H9 (cell line): Measurements from ENCODE around the gene SLC6A19. TPM values are rescaled to one million over a fixed set of nuclear protein-coding genes. Genes with fewer than 3 reads are reported as not detected.

ENCODE experiments used
- DNase-seq: peaks from one replicate; pipeline ENCODE4 v3.0.0-alpha.2; 2017
- H2AFZ ChIP-seq: one replicate; pipeline ENCODE4 v1.6.1; 2013; ENCODE audit warnings: mild to moderate bottlenecking, low read length, control low read depth, moderate library complexity
- H2AK5ac ChIP-seq: 2 replicates; pipeline ENCODE4 v1.6.1; 2013; ENCODE audit warnings: low read length, control low read depth, mixed read lengths; ENCODE audit not compliant: insufficient read length
- H2BK120ac ChIP-seq: one replicate; pipeline ENCODE4 v1.6.1; 2013; ENCODE audit warnings: low read depth, mild to moderate bottlenecking, low read length, control low read depth, inconsistent platforms; ENCODE audit not compliant: poor library complexity, severe bottlenecking
- H2BK12ac ChIP-seq: 2 replicates; pipeline ENCODE4 v1.6.1; 2013; ENCODE audit warnings: low read length, control low read depth, mixed read lengths, low read depth; ENCODE audit not compliant: insufficient read length
- H2BK15ac ChIP-seq: 2 replicates; pipeline ENCODE4 v1.6.1; 2013; ENCODE audit warnings: low read depth, low read length, control low read depth
- H2BK20ac ChIP-seq: one replicate; pipeline ENCODE4 v1.6.1; 2013; ENCODE audit warnings: low read depth, mild to moderate bottlenecking, low read length, control low read depth, inconsistent platforms; ENCODE audit not compliant: poor library complexity, severe bottlenecking
- H2BK5ac ChIP-seq: 2 replicates; pipeline ENCODE4 v1.6.1; 2013; ENCODE audit warnings: low read length, control low read depth, mixed read lengths; ENCODE audit not compliant: insufficient read length
- H3K14ac ChIP-seq: 2 replicates; pipeline ENCODE4 v1.6.1; 2013; ENCODE audit warnings: low read length, control low read depth; ENCODE audit not compliant: insufficient read depth
- H3K18ac ChIP-seq: 2 replicates; pipeline ENCODE4 v1.6.1; 2013; ENCODE audit warnings: low read depth, mild to moderate bottlenecking, mixed read lengths, low read length, control low read depth; ENCODE audit not compliant: insufficient read length
- H3K23ac ChIP-seq: 2 replicates; pipeline ENCODE4 v1.6.1; 2013; ENCODE audit warnings: low read length, control low read depth, mixed read lengths, low read depth; ENCODE audit not compliant: insufficient read length
- H3K23me2 ChIP-seq: 2 replicates; pipeline ENCODE4 v1.6.1; 2013; ENCODE audit warnings: low read depth, mild to moderate bottlenecking, mixed read lengths, low read length, control low read depth; ENCODE audit not compliant: insufficient read length, poor library complexity, severe bottlenecking
- H3K27ac ChIP-seq: 2 replicates; pipeline ENCODE4 v1.5.1; 2013; ENCODE audit warnings: low read length, control low read depth, mixed read lengths, low read depth; ENCODE audit not compliant: insufficient read length
- H3K27me3 ChIP-seq: 2 replicates; pipeline ENCODE4 v1.6.1; 2013; ENCODE audit warnings: low read length, control low read depth, inconsistent platforms; ENCODE audit not compliant: insufficient read depth
- H3K4ac ChIP-seq: 2 replicates; pipeline ENCODE4 v1.6.1; 2013; ENCODE audit warnings: low read depth, mild to moderate bottlenecking, control low read depth, inconsistent platforms, low read length, moderate library complexity
- H3K4me1 ChIP-seq: 2 replicates; pipeline ENCODE4 v1.6.1; 2013; ENCODE audit warnings: low read length, control low read depth, inconsistent platforms; ENCODE audit not compliant: insufficient read depth
- H3K4me2 ChIP-seq: 2 replicates; pipeline ENCODE4 v1.6.1; 2013; ENCODE audit warnings: low read length, control low read depth, mixed read lengths; ENCODE audit not compliant: insufficient read length, insufficient read depth
- H3K56ac ChIP-seq: 2 replicates; pipeline ENCODE4 v1.6.1; 2013; ENCODE audit warnings: low read depth, mild to moderate bottlenecking, mixed read lengths, low read length, control low read depth; ENCODE audit not compliant: insufficient read length
- H3K79me1 ChIP-seq: 2 replicates; pipeline ENCODE4 v1.6.1; 2013; ENCODE audit warnings: low read depth, mild to moderate bottlenecking, moderate library complexity, low read length, control low read depth, inconsistent platforms; ENCODE audit not compliant: insufficient read depth, poor library complexity, severe bottlenecking
- H3K79me2 ChIP-seq: 2 replicates; pipeline ENCODE4 v1.6.1; 2013; ENCODE audit warnings: low read length, control low read depth, inconsistent platforms; ENCODE audit not compliant: insufficient read depth
- H3K9ac ChIP-seq: 2 replicates; pipeline ENCODE4 v1.6.1; 2013; ENCODE audit warnings: low read length, control low read depth, mixed read lengths; ENCODE audit not compliant: insufficient read length; ENCODE audit errors: extremely low read depth
- H3K9me3 ChIP-seq: one replicate; pipeline ENCODE4 v1.6.1; 2013; ENCODE audit warnings: low read depth, low read length, inconsistent platforms; ENCODE audit not compliant: control insufficient read depth
- H3T11ph ChIP-seq: one replicate; pipeline ENCODE4 v1.6.1; 2013; ENCODE audit warnings: mild to moderate bottlenecking, low read length, control low read depth, inconsistent platforms
- H4K20me1 ChIP-seq: one replicate; pipeline ENCODE4 v1.6.1; 2013; ENCODE audit not compliant: control insufficient read depth, insufficient read length, insufficient read depth
- H4K5ac ChIP-seq: 2 replicates; pipeline ENCODE4 v1.6.1; 2013; ENCODE audit warnings: low read depth, mild to moderate bottlenecking, mixed read lengths, low read length, control low read depth; ENCODE audit not compliant: insufficient read length
- H4K8ac ChIP-seq: replicated peaks from 2 replicates; pipeline ENCODE4 v1.6.1; 2013; ENCODE audit warnings: low read length, control low read depth, mixed read lengths, low read depth; ENCODE audit not compliant: insufficient read length
- H4K91ac ChIP-seq: 2 replicates; pipeline ENCODE4 v1.6.1; 2013; ENCODE audit warnings: low read depth, mild to moderate bottlenecking, moderate library complexity, mixed read lengths, low read length, control low read depth; ENCODE audit not compliant: insufficient read length
- H3K27ac Mint-ChIP-seq, 3 experiments: 2 replicates in 2 of 3; 3 replicates in 1 of 3; pipeline ENCODE4 v1.8.0; 2020 to 2021; ENCODE audit warnings: mixed read lengths in 3 of 3, mild to moderate bottlenecking in 1 of 3, moderate library complexity in 1 of 3
- H3K27me3 Mint-ChIP-seq: 2 replicates; pipeline ENCODE4 v1.8.0; 2021; ENCODE audit warnings: low read depth, mild to moderate bottlenecking, moderate library complexity, mixed read lengths
- H3K36me3 Mint-ChIP-seq, 3 experiments: 2 replicates in 2 of 3; 3 replicates in 1 of 3; pipeline ENCODE4 v1.8.0; 2020 to 2021; ENCODE audit warnings: low read depth in 3 of 3, mixed read lengths in 3 of 3; ENCODE audit not compliant: insufficient read depth in 1 of 3
- H3K4me1 Mint-ChIP-seq, 2 experiments: 2 replicates each; pipeline ENCODE4 v1.8.0; 2020; ENCODE audit warnings: mixed read lengths in 2 of 2
- H3K4me3 Mint-ChIP-seq, 2 experiments: 2 replicates in 1 of 2; 3 replicates in 1 of 2; pipeline ENCODE4 v1.8.0; 2020 to 2021; ENCODE audit warnings: mild to moderate bottlenecking in 2 of 2, mixed read lengths in 2 of 2, moderate library complexity in 1 of 2
- H3K9me3 Mint-ChIP-seq, 2 experiments: 2 replicates in 1 of 2; 3 replicates in 1 of 2; pipeline ENCODE4 v1.8.0; 2020; ENCODE audit warnings: mild to moderate bottlenecking in 2 of 2, mixed read lengths in 2 of 2, moderate library complexity in 1 of 2
- WGBS: extraction: QIAGEN DNeasy Blood & Tissue Kit; methylation state at CpG from one replicate; pipeline ENCODE4 v1.1.7; 2013; ENCODE audit warnings: missing lambda C conversion rate, low lambda C conversion rate, mixed read lengths; ENCODE audit not compliant: insufficient read length; ENCODE audit errors: extremely low coverage; 5-methylcytosine and 5-hydroxymethylcytosine counted together
- total RNA-seq: library from RNA; stranded (reverse); gene quantifications from 2 replicates; pipeline ENCODE4 v1.2.1, GENCODE V29; 2021
- TF ChIP-seq, protein P1 (sequence below): fragments of 200-600 bp; sonication (generic); conservative IDR thresholded peaks from 3 replicates; pipeline ENCODE4 v1.8.0; 2021; ENCODE audit warnings: antibody characterized with exemption, mild to moderate bottlenecking

The SLC6A19 gene
- total RNA-seq, 1 experiment from 2014 or later = not detected

DNA sequence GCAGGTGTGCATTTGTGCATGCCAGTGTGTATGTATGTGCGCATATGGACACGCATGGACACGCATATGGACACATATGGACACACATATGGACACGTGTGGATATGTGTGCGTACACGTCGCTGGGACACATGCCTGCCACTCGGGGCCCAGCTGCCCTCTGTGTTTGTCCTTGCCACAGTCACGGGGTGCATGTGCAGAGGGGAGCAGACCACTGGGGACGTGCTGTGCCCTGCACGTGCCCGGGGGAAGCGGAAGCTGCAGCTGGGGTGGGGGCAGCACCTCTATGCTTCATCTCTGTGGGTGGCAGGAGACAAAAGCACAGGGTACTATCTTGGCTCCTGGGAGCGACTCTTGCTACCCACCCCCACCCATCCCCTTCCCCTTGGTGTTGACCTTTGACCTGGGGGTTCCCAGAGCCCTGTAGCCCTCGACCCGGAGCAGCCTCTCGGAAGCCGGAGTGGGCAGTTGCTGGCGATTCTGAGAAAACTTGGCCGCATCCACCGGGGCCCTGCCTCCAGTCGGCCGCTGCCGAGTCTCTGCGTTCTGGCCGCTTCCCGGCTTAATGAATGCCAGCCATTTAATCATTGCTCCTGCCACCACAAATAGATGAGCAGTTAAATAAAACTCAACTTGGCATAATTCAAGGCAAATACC, 21.4 kb downstream of the SLC6A19 start:
- peaks cover 3 to 5% of the 10 kb centered on the region in 2 experiments; a peak in 2 of 4 replicates for H3K4me1 Mint-ChIP-seq
- Histone ChIP-seq H4K91ac (no peak overlapping the region), H3K14ac (no peak overlapping the region), H3K18ac (no peak overlapping the region), H3K9me3 (no peaks in the 10 kb centered on the region), H2AK5ac (no peak overlapping the region), H3K27me3 (no peaks in the 10 kb centered on the region), H3K79me2 (no peaks in the 10 kb centered on the region), H3K4ac (no peak overlapping the region), H2BK120ac (no peak overlapping the region), H3K4me2 (no peak overlapping the region), H3K9ac (no peak overlapping the region), H4K8ac (no peak overlapping the region), H3K79me1 (no peaks in the 10 kb centered on the region), H3K23ac (no peak overlapping the region), H4K20me1 (no peaks in the 10 kb centered on the region), H4K5ac (no peak overlapping the region), H2BK20ac (no peak overlapping the region), H2BK15ac (no peak overlapping the region), H3T11ph (no peak overlapping the region), H2BK5ac (no peak overlapping the region), H2BK12ac (no peak overlapping the region), H3K27ac (no peak overlapping the region), H3K4me1 (no peaks in the 10 kb centered on the region), H3K23me2 (no peaks in the 10 kb centered on the region), H3K56ac (no peak overlapping the region), H2AFZ (no peak overlapping the region)
- no peak overlapping the region; a peak in 1 of 7 replicates for H3K27ac Mint-ChIP-seq
- WGBS = no CpG with 5 or more reads among the region's 27 CpGs
- H3K9me3 Mint-ChIP-seq = peaks cover 0 to 8% of the 10 kb centered on the region in 2 experiments; a peak in 2 of 5 replicates
- H3K27me3 Mint-ChIP-seq = peaks cover 5% of the 10 kb centered on the region
- TF ChIP-seq, protein P1, sequence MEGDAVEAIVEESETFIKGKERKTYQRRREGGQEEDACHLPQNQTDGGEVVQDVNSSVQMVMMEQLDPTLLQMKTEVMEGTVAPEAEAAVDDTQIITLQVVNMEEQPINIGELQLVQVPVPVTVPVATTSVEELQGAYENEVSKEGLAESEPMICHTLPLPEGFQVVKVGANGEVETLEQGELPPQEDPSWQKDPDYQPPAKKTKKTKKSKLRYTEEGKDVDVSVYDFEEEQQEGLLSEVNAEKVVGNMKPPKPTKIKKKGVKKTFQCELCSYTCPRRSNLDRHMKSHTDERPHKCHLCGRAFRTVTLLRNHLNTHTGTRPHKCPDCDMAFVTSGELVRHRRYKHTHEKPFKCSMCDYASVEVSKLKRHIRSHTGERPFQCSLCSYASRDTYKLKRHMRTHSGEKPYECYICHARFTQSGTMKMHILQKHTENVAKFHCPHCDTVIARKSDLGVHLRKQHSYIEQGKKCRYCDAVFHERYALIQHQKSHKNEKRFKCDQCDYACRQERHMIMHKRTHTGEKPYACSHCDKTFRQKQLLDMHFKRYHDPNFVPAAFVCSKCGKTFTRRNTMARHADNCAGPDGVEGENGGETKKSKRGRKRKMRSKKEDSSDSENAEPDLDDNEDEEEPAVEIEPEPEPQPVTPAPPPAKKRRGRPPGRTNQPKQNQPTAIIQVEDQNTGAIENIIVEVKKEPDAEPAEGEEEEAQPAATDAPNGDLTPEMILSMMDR = no peak
- H3K36me3 Mint-ChIP-seq = no peaks in the 10 kb centered on the region; a peak in 1 of 7 replicates
- DNase-seq = no peak
- H3K4me3 Mint-ChIP-seq = no peak overlapping the region
